Mucosa of rectum (tissue), 2 donors: Measurements from ENCODE around the gene RICTOR.

Source experiments
- H3K27ac ChIP-seq, 2 donors: one replicate each; pipeline ENCODE4 v1.7.0; 2013; ENCODE audit warnings: inconsistent platforms in 2 of 2, low read depth in 2 of 2, low read length in 2 of 2
- H3K27me3 ChIP-seq, 2 donors: one replicate each; pipeline ENCODE4 v1.7.0; 2013; ENCODE audit warnings: low read length in 2 of 2; ENCODE audit not compliant: control insufficient read depth in 2 of 2, insufficient read depth in 2 of 2
- H3K36me3 ChIP-seq, 2 donors: one replicate each; pipeline ENCODE4 v1.7.0; 2013; ENCODE audit warnings: low read length in 2 of 2; ENCODE audit not compliant: control insufficient read depth in 2 of 2, insufficient read depth in 2 of 2
- H3K4me1 ChIP-seq, 2 donors: one replicate each; pipeline ENCODE4 v1.7.0; 2013; ENCODE audit warnings: low read length in 2 of 2, mild to moderate bottlenecking in 1 of 2; ENCODE audit not compliant: control insufficient read depth in 2 of 2, insufficient read depth in 2 of 2
- H3K4me3 ChIP-seq, 2 donors: one replicate each; pipeline ENCODE4 v1.7.0; 2013; ENCODE audit warnings: low read length in 2 of 2
- H3K9ac ChIP-seq, 2 donors: one replicate each; pipeline ENCODE4 v1.7.0; 2013; ENCODE audit warnings: low read length in 2 of 2, low read depth in 1 of 2, mild to moderate bottlenecking in 1 of 2
- H3K9me3 ChIP-seq, 2 donors: one replicate each; pipeline ENCODE4 v1.7.0; 2013; ENCODE audit warnings: low read length in 2 of 2; ENCODE audit not compliant: control insufficient read depth in 2 of 2
- donor health status: healthy.
- donor health status: Normal muscosa, but diverticular disease.

The RICTOR gene

DNA sequence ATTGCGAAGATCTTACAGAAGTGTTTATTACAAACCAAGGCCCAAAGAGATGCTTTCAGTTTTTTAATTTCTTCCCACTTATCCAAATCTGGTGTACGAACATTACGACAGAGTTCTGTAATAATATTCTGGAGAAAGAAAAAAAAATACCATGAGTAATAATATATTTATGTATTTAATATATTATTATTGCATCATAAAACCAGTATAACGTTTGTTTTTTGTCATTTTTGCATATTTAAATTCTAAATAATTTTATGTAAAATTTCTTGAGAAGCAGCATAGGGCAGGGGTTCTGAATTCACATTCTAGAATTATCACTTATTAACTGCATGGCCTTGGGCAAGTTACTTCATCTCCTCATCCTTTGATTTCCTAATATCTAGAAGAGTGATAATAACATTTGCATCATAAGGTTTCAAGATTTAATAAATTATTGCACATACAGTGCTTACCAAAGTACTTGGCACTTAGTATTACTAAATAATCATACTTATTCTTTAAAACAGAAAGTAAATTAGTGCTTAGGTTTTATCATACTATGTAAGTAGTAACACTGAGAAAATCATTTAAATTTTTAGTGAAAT is 120.7 kb downstream of the RICTOR start:
- Histone ChIP-seq H3K4me1 (no peaks in the 10 kb centered on the region), H3K9ac (no peak overlapping the region), H3K4me3 (no peak overlapping the region), H3K36me3 (peaks cover 63 to 66% of the 10 kb centered on the region in 2 donors), H3K9me3 (no peaks in the 10 kb centered on the region), H3K27ac (no peak overlapping the region), H3K27me3 (no peaks in the 10 kb centered on the region)

DNA sequence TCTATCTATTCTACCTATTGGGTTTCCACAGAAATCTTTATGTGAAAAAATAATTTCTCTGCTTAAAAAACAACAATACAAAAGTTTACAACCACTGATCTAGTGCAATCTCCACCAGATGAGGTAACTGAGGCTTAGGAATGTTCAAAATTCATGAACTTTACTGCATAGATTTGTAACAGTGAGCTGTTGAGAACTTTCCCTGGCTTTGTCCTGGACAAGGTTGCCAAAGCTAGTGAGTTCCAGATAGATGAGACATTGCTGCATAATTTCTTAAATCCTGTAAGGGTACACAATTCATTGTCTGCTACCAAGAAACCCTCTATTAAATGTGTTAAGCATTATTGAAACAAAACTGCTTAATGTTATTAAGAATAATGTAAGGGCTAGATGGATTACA is 125.7 kb downstream of the RICTOR start:
- Histone ChIP-seq H3K27me3 (no peaks in the 10 kb centered on the region), H3K36me3 (peaks cover 49 to 62% of the 10 kb centered on the region in 2 donors), H3K4me1 (no peaks in the 10 kb centered on the region), H3K27ac (no peak overlapping the region), H3K9me3 (no peaks in the 10 kb centered on the region), H3K4me3 (no peak overlapping the region), H3K9ac (no peak overlapping the region)

DNA sequence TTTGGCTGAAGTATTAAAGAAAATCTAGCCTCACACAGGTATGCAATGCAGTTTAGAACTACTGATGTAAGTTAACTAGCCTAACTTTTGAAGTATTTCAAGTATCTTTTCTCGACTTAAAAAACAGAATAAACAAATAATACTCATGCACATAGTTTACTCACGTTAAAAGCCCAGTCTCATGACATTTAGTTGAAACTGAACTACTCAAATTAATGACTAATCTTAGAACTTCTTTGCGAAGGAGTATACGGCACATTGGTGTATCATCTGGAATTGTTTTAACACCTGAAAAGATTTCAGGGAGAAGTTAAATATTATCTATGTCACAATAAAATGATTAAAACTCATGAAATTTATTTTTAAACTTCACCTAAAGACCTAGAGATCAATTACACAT is 129.9 kb downstream of the RICTOR start:
- no peak overlapping the region for H3K27ac ChIP-seq
- no peak overlapping the region for H3K4me3 ChIP-seq
- no peaks in the 10 kb centered on the region for H3K27me3 ChIP-seq
- no peaks in the 10 kb centered on the region for H3K4me1 ChIP-seq
- H3K36me3 ChIP-seq: peaks cover 43 to 54% of the 10 kb centered on the region in 2 donors
- no peak overlapping the region for H3K9ac ChIP-seq
- no peaks in the 10 kb centered on the region for H3K9me3 ChIP-seq

DNA sequence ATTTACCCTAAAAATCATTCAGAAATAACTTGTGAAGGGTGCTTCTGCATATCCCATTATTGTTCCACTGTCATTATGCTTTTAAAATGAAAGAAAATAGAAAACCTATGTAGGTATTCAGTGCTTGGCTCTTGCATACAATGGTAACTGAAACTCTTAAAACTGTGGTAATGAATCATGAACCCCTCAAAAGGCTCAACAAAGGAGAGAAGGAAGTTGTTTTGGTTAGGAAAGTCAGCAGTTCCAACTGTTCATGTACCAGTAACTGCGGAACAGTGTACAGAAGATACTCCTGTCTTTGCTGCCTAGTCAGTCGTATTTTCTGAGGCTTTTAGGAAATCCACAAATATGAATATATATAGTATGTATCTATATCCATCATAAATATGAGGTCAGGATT is 132.3 kb downstream of the RICTOR start:
- H3K27me3 ChIP-seq: no peaks in the 10 kb centered on the region
- H3K9ac ChIP-seq: no peak overlapping the region
- no peak overlapping the region for H3K4me3 ChIP-seq
- H3K4me1 ChIP-seq: no peaks in the 10 kb centered on the region
- peaks cover 36 to 38% of the 10 kb centered on the region in 2 donors for H3K36me3 ChIP-seq
- no peak overlapping the region for H3K27ac ChIP-seq
- no peaks in the 10 kb centered on the region for H3K9me3 ChIP-seq

DNA sequence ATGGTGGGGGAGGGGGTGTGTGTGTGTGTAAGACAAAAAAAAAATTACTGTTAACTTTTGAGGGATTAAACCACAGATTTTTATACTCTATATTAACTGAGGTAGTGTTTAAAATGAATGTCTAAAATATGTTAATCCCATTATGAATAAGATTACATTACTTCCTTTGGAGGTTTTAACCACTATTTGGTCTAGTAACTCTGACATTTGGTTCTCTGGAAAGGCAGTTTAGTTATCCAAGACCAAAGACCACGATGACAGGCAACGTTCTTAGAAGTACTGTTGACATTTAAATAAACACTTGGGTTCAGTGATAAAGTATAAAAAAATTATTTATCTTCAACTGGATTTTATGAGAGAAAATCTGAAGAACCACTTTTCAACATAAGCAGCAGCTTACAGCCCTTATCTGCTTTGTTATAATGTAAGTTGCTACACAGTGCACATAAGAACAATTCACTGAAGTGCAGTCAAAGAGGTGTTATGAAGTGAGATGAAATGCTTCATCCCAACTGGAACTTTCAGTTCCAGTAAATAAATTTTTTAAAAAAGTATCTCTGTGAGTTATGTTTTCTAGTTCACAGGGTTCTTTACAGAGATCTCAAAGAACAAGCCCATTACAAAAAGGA is 133.9 kb downstream of the RICTOR start:
- peaks cover 34 to 35% of the 10 kb centered on the region in 2 donors for H3K36me3 ChIP-seq
- no peaks in the 10 kb centered on the region for H3K4me1 ChIP-seq
- no peak overlapping the region for H3K9ac ChIP-seq
- no peak overlapping the region for H3K27ac ChIP-seq
- no peaks in the 10 kb centered on the region for H3K27me3 ChIP-seq
- H3K4me3 ChIP-seq: no peak overlapping the region
- H3K9me3 ChIP-seq: no peaks in the 10 kb centered on the region

DNA sequence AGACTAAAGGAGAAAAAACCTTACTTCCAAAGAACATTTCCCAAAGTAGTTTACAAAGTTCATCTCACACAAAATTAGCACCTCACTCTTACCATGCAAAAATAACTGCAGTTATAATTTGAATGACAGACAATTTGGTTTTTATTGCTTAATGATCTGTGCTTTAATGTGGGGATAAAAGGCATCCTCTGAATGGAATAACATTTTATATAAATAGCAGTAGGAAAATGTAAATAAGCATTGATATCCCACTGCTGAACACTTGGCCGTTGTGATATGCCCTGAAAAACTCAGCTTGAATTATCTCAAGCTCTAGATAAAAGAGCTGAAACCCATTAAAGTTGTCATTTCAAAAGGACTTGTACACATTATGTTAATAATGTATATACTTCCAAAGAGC is 135.2 kb downstream of the RICTOR start:
- Histone ChIP-seq H3K36me3 (peaks cover 20 to 24% of the 10 kb centered on the region in 2 donors), H3K9me3 (no peaks in the 10 kb centered on the region), H3K4me1 (no peaks in the 10 kb centered on the region), H3K27ac (no peak overlapping the region), H3K27me3 (no peaks in the 10 kb centered on the region), H3K4me3 (no peak overlapping the region), H3K9ac (no peak overlapping the region)

DNA sequence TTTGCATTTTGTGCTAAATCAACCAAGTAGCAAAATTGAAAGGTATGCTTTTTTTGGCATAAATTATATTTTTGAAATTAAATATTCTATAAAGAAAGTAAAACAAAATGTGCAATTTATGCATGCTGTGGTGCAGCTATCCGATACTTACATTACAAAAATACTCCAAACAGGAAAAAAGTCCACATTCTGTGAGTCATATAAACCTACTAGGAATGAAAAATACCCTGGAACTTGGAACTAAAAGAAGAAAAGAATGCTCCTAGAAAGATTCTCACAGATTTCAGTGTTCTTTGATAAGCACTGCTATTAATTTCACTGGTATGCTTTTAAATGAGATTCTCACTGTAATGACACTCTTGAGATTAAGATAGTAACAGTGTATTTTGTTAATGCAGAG is 135.8 kb downstream of the RICTOR start:
- H3K4me3 ChIP-seq: no peak overlapping the region
- peaks cover 20 to 23% of the 10 kb centered on the region in 2 donors for H3K36me3 ChIP-seq
- H3K4me1 ChIP-seq: no peaks in the 10 kb centered on the region
- no peaks in the 10 kb centered on the region for H3K9me3 ChIP-seq
- no peak overlapping the region for H3K9ac ChIP-seq
- no peak overlapping the region for H3K27ac ChIP-seq
- no peaks in the 10 kb centered on the region for H3K27me3 ChIP-seq

DNA sequence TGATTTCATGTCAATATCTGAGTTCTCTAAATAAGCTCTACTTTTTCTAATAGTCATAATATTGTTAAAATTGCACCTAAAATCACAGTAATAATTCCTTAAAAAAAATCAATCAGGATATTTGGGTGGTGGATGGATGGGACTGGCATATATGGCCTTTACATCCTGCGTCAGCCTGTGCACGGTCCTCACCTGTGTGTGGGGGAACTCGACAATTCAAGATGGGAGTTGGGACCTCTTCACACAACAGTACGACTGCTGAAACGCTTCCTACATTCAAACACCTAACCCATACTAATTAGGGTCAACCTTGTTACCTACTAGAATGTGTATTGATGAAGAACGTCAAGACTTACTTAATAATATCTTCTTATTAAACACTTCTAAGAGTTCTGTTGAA is 137.9 kb downstream of the RICTOR start:
- no peaks in the 10 kb centered on the region for H3K27me3 ChIP-seq
- peaks cover 10 to 11% of the 10 kb centered on the region in 2 donors for H3K36me3 ChIP-seq
- no peak overlapping the region for H3K27ac ChIP-seq
- H3K9ac ChIP-seq: no peak overlapping the region
- H3K9me3 ChIP-seq: no peaks in the 10 kb centered on the region
- no peak overlapping the region for H3K4me3 ChIP-seq
- no peaks in the 10 kb centered on the region for H3K4me1 ChIP-seq

DNA sequence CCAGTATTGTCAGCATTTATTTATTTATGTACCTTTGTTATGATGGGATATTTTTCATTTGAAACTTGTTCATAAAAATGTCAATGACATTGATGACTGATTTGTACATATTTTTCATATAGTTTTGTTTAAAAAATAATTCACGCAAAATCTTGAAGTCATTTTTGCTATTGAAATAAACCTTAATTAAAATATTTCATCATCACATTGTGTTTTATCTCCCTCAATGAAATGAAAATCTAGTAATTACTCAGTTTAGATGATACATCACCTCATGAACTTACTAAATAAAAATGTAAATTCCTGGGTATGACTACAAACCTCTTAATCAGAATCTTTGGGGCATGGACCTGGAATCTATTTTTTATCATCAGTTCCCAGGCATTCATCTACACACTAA is 138.8 kb downstream of the RICTOR start:
- Histone ChIP-seq H3K4me1 (no peaks in the 10 kb centered on the region), H3K27me3 (no peaks in the 10 kb centered on the region), H3K9ac (no peak overlapping the region), H3K9me3 (no peaks in the 10 kb centered on the region), H3K36me3 (peaks cover 8 to 10% of the 10 kb centered on the region in 2 donors), H3K4me3 (no peak overlapping the region), H3K27ac (no peak overlapping the region)

DNA sequence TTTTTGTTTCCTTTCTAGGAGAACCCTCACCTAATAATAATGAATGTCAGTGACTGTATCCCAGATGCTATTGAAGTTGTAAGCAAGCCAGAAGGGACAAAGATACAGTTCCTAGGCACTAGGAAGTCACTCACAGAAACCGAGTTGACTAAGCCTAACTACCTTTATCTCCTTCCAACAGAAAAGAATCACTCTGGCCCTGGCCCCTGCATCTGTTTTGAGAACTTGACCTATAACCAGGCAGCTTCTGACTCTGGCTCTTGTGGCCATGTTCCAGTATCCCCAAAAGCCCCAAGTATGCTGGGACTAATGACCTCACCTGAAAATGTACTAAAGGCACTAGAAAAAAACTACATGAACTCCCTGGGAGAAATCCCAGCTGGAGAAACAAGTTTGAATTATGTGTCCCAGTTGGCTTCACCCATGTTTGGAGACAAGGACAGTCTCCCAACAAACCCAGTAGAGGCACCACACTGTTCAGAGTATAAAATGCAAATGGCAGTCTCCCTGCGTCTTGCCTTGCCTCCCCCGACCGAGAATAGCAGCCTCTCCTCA is 141.3 kb downstream of the RICTOR start:
- Histone ChIP-seq H3K4me1 (no peaks in the 10 kb centered on the region), H3K9ac (no peak overlapping the region), H3K9me3 (no peaks in the 10 kb centered on the region), H3K27ac (no peak overlapping the region), H3K4me3 (no peak overlapping the region), H3K27me3 (no peaks in the 10 kb centered on the region), H3K36me3 (peaks cover 4 to 7% of the 10 kb centered on the region in 2 donors)
